Lung microvascular endothelial cell (primary cell): ENCODE data around the gene SAMD9. TPM values are rescaled to one million over a fixed set of nuclear protein-coding genes. Genes with fewer than 3 reads are reported as not detected.
"Not testable (repeated sequence)": the region's sequence is repeated elsewhere in the genome, so short reads cannot be mapped to it uniquely, and the experiment has no call there.

Experiments
- DNase-seq, 2 donors: peaks; one replicate each; pipeline versions ENCODE4 v3.0.0 to v3.0.0-alpha.2; 2010; ENCODE audit warnings: low read depth in 2 of 2
- total RNA-seq: library from RNA; depleted of rRNA; stranded (reverse); fragments of >200 nt; gene quantifications from 2 replicates; pipeline ENCODE4 v1.2.1, GENCODE V29; 2014

Gene SAMD9
- total RNA-seq, result 9.4 and 12.5 TPM in 2 replicates

DNA sequence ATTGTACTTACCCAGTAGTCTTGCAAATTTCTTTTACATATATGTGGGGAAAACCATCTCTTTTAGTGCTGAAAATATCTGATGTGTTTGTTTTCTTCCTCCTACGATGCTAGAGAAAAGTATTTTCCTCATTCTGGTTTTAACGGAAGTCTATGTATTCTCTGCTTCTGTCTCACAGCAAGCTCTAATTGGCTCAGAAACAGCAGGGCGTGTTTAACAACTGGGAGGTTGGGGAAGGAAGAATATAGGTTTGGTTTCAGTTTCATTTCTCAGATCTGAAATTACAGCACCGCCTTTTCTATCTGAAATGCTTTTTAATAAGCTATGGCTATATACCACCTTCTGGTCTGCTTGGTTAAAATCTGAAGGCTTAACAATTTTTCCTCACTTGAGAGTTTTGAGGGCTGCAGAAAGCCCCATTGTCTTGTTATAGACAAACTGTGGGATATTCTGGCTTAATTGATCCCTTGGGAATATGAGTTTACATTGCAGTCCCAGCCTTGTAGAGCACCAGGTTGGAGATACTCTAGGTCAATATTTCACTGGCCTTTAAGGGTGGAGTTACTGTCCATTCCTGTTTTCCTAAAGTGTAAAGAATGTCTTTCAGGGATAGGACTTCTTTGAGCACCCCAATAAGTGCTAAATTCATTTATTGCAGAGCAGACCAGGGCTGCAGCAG lies at the start of gene SAMD9:
TSS of gene SAMD9 (minus strand) at position 128 of the 679 bp plus-strand sequence. CDS start 11,882 bp downstream, outside the sequence.
- DNase-seq, result peak; percentile 86 to 90

DNA sequence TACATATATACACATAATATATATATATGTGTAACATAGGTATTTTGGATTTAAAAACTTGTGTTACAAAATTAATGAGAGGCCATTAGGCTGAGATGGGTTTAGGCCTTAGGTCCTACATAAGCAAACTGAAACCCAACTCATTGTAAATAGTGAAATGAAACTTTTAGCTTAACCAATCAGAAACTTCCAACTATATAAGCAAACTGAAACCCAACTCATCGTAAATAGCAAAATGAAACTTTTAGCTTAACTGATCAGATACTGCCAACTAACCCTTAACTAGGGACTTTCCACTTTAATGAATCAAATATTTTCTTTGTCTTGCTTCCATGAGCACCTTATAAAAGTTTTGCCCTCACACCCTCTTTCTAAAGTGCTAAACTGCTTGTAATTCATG lies 47.7 kb upstream of the SAMD9 start:
- no peak for DNase-seq

DNA sequence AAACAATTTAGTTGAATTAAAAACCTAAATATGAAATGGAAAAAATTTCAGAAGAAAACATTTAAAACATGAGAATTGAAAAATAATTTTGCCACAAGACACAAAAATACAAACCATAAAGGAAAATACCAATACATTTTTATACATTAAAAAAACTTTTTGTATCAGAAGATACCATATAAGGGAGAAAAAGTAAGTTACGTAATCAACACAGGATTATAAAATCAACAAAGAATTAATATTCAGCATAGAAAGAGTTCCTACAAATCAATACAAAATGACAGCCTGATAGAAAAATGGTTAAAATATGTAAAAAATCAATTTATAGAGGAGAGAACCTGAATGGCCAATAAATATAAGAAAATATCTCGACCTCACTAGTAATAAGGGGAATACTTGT lies 47.0 kb upstream of the SAMD9 start:
- no peak for DNase-seq

DNA sequence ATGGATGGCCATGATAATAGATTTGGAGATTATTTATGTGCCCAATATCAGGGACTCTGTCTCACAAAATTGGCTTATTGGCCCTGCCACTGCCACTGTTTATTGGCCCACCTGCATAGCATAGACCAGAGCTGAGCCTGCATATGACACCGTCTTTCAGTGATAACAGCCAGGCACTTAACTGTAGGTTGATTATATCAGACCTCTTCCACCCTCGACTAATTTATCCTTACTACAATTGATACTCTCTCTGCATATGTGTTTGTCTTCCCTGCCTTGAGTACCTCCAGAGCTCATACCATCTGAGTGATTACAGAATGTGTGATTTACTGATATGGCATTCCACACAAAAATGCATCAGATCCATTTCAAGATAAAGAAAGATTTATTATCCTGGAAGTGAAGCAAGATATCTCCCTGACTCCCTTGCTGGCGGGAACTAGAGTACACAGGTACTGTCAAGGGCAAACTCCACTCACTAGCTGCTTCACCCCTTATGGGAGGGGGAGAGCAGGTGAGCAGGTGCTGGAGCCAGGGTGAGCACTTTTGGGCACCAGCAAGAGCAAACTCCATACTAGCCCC lies 43.5 kb upstream of the SAMD9 start:
- DNase-seq, result no peak

DNA sequence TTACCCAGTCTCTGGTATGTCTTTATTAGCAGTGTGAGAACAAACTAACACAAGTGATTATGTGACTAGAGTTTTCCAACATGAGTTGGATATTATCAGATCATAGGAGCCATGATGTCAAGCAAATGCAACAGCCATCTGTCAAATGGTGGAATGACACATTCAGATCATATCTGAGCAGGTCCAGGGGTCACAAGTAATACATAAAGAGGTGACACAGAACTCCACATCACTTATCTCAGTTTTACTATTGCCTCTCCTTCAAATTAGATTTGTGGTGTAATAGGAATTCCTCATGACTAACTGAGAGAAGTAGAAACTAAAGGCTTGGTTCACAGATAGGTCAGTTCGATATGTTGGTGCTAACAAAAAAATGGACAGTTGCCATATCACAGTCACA lies 42.6 kb upstream of the SAMD9 start:
- DNase-seq, result no peak

- peak; percentile 3 to 55 for DNase-seq
Measured at GRCh38 chr7:93159490-93159889, 41.7 kb upstream of the SAMD9 start.

DNA sequence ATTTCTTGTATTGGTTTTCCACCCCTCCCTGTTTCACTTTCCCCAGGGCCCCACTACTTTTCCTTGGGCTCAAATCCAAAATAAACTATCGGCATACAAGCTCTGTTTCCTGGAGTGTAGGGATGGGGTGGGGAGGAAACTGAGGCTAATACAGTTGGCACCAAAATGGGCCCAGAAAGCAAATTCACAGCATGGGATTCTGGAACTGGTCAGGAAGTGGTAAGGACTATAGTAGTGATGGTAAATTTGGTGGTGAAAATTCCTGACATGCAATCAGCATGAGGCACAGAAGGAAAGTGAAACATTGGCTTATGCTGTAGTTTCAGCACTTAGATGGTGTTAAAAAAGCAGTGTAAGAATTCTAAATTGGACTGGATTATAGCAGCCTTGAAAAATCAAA lies 39.1 kb upstream of the SAMD9 start:
- peak in 1 of 2 donors; percentile 17 for DNase-seq

DNA sequence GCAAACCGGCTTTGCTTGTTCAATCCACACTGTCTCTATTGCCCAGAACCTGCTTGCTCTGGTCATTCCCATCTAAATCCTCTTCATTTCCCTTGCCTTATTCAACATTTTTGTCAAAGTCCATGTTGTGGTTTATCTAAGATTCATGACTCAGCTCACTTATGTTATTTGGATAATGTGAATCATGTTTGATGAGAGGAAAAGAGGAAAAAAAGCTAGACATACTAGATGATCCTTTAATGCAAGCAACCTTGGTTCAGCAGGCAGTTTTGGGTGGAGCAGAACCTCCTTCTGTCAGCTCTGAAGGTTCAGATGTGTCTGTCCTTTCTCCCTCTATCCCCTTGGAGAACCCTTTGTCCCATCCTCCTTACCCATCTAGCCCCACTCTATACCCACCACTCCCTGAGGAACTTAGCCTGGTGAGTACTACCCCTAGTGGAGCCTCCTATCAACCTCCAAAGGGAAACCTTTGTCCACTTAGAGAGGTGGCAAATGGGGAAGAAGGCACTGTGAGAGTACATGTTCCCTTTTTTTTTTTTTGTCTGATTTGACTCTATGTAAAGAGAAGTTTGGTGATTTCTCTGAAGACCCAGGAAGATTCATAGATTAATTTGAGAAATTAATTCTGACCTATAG lies 32.5 kb upstream of the SAMD9 start:
- DNase-seq, result no peak

GRCh38 chr7:93148727-93149126 lies 30.9 kb upstream of the SAMD9 start:
- DNase-seq, result no peak

- peak; percentile 23 to 59 for DNase-seq
Measured at GRCh38 chr7:93148144-93148543, 30.4 kb upstream of the SAMD9 start, which contains the start of gene SAMD9L. SAMD9L (minus strand) TSS chr7:93148385; CDS start chr7:93135971, 12,414 bp downstream.

DNA sequence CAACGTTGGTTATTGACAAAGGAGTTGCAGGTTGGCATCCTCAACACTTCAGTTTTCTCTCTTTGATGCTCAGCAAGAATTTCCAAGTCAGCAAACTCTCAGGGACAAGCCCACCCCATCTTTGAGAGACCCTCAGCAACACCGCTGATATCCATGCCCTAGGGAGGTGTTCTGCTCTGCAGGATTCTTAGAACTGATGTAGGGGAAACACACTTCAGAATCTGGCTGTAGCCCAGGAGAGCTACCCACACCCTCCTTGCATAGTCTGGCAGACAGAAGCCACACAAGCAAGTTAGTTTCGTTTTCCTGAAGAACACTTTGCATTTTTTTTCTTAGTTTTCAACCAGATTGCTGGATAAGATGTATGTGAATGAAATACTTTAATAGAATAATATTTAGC lies 29.6 kb upstream of the SAMD9 start:
- DNase-seq, result peak; percentile 27 to 82

- peak; percentile 5 to 29 for DNase-seq
Measured at GRCh38 chr7:93146472-93147141, 28.8 kb upstream of the SAMD9 start.

- peak; percentile 81 to 86 for DNase-seq
Measured at GRCh38 chr7:93146036-93146435, 28.3 kb upstream of the SAMD9 start.

GRCh38 chr7:93145354-93145753 lies 27.6 kb upstream of the SAMD9 start:
- DNase-seq, result no peak

GRCh38 chr7:93142127-93142526 lies 24.3 kb upstream of the SAMD9 start:
- peak in 1 of 2 donors; percentile 13 for DNase-seq

GRCh38 chr7:93140582-93141191 lies 22.9 kb upstream of the SAMD9 start:
- DNase-seq, result no peak

GRCh38 chr7:93138576-93138975 lies 20.8 kb upstream of the SAMD9 start:
- DNase-seq, result no peak

DNA sequence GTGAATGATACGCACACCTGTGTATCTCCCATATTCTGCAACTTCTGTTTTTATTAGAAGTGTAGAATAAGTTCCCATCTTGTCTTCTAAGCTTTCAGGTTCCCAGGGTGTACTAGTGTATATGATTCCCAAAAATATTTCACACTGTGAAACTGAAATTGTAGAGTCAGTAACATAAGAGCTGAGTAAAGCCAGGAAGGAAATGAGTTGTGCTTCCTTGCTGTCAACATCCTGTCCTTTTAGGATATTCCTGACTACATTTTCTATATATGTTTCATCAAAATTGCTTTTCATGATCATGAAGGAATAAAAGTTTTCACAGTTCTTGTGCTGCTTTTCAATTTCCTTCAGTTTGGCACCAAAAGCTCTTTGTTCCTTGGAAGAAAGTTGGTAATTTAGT lies 15.2 kb upstream of the SAMD9 start:
- peak; percentile 17 to 55 for DNase-seq

- no peak for DNase-seq
Measured at GRCh38 chr7:93132216-93132615, 14.4 kb upstream of the SAMD9 start.

GRCh38 chr7:93126954-93127353 lies 9.2 kb upstream of the SAMD9 start:
- DNase-seq, result not testable (repeated sequence)

DNA sequence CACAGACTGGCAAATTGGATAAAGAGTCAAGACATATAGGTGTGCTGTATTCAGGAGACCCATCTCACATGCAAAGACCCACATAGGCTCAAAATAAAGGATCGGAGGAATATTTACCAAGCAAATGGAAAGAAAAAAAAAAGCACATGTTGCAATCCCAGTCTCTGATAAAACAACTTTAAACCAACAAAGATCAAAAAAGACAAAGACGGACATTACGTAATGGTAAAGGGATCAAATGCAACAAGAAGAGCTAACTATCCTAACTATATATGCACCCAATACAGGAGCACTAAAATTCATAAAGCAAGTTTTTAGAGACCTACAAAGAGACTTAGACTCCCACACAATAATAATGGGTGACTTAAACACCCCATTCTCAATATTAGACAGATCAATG lies 5.8 kb upstream of the SAMD9 start:
- not testable (repeated sequence) for DNase-seq
